HCT116 (cell line): ENCODE data around the gene TCF7L1. TPM values are rescaled to one million over a fixed set of nuclear protein-coding genes. Genes with fewer than 3 reads are reported as not detected.

Source experiments
- ATAC-seq: fragments of 200-7000 bp; cut with Tn5 transposase; 2 replicates; pipeline ENCODE4 v1.9.1; 2020; ENCODE audit warnings: mild to moderate bottlenecking, moderate library complexity
- BruUV-seq: library from RNA; stranded (reverse); fragments of 400-500 nt; replicated peaks from 2 replicates; lab custom pipeline; 2021; lab: Mats Ljungman, UMichigan
- CTCF ChIA-PET: fragments of 300-600 bp; sonication (Branson Sonifier 250); formaldehyde crosslinking; loops from one replicate; lab custom pipeline; 2021; ENCODE audit warnings: antibody characterized with exemption; lab: Charles Lee
- POLR2A ChIA-PET: fragments of 300-600, 350-600 bp; sonication (Branson Sonifier 250); formaldehyde crosslinking; loops from one replicate; lab custom pipeline; 2021; ENCODE audit warnings: antibody characterized with exemption; lab: Charles Lee
- RAD21 ChIA-PET, 2 experiments: fragments of 300-600 bp; sonication (Branson Sonifier 250); formaldehyde crosslinking; loops; one replicate each; lab custom pipeline; 2023; ENCODE audit warnings: low total read pairs in 2 of 2; ENCODE audit not compliant: uncharacterized antibody in 2 of 2, unreplicated experiment in 2 of 2, low non-redundant PET in 1 of 2; lab: Charles Lee
- DNase-seq: peaks from one replicate; pipeline ENCODE4 v3.0.0-alpha.2; 2010; ENCODE audit warnings: low read depth, low spot score
- H2AFZ ChIP-seq: fragments of 200-600 bp; shearing (Covaris generic), sonication (generic); 2 replicates; pipeline ENCODE4 v1.6.1; 2017; ENCODE audit warnings: low read depth, mixed run types, mixed read lengths, antibody characterized with exemption, low read length; ENCODE audit not compliant: poor library complexity, severe bottlenecking
- H3K27ac ChIP-seq: 2 replicates; pipeline ENCODE4 v1.5.1; 2012; ENCODE audit warnings: low read depth, low read length
- H3K27me3 ChIP-seq: fragments of 200-600 bp; sonication (generic); 2 replicates; pipeline ENCODE4 v1.6.1; 2016; ENCODE audit warnings: mixed run types, low read length, mixed read lengths; ENCODE audit not compliant: insufficient read depth
- H3K36me3 ChIP-seq, 2 experiments: fragments of 200-500 bp in 1 of 2; fragments of 200-600 bp in 1 of 2; sonication (Bioruptor generic) in 1 of 2; sonication (generic) in 1 of 2; 2 replicates each; pipeline versions ENCODE4 v1.5.1 to v1.6.1; 2014 to 2016; ENCODE audit warnings: low read length in 2 of 2, inconsistent platforms in 1 of 2, mixed read lengths in 1 of 2, mixed run types in 1 of 2; ENCODE audit not compliant: insufficient read depth in 2 of 2, control insufficient read depth in 1 of 2
- H3K4me1 ChIP-seq, 2 experiments: fragments of 200-600 bp in 1 of 2; sonication (generic) in 1 of 2; 2 replicates each; pipeline versions ENCODE4 v1.5.1 to v1.6.1; 2012 to 2017; ENCODE audit warnings: low read length in 2 of 2, inconsistent platforms in 1 of 2, mild to moderate bottlenecking in 1 of 2, mixed read lengths in 1 of 2, mixed run types in 1 of 2, moderate library complexity in 1 of 2; ENCODE audit not compliant: insufficient read depth in 2 of 2, control insufficient read depth in 1 of 2
- H3K4me2 ChIP-seq: fragments of 200-600 bp; sonication (generic); 2 replicates; pipeline ENCODE4 v1.6.1; 2017; ENCODE audit warnings: mixed run types, low read length, mixed read lengths
- H3K4me3 ChIP-seq, 2 experiments: fragments of 200-600 bp in 1 of 2; sonication (generic) in 1 of 2; replicated peaks in 1 of 2; 2 replicates each; pipeline ENCODE4 v1.5.1; 2011 to 2016; ENCODE audit warnings: low read length in 2 of 2, control low read depth in 1 of 2, low read depth in 1 of 2, mild to moderate bottlenecking in 1 of 2, mixed read lengths in 1 of 2, mixed run types in 1 of 2
- H3K79me2 ChIP-seq: fragments of 200-600 bp; sonication (generic); 2 replicates; pipeline ENCODE4 v1.6.1; 2017; ENCODE audit warnings: mild to moderate bottlenecking, mixed run types, low read length, moderate library complexity, mixed read lengths; ENCODE audit not compliant: insufficient read depth
- H3K9ac ChIP-seq: fragments of 200-600 bp; sonication (generic); 2 replicates; pipeline ENCODE4 v1.6.1; 2016; ENCODE audit warnings: low read length, mixed read lengths
- H3K9me2 ChIP-seq: fragments of 200-600 bp; sonication (generic), shearing (Covaris generic); 2 replicates; pipeline ENCODE4 v1.6.1; 2017; ENCODE audit warnings: mixed run types, mild to moderate bottlenecking, moderate library complexity; ENCODE audit not compliant: insufficient read depth
- H3K9me3 ChIP-seq, 2 experiments: fragments of 200-500 bp in 1 of 2; fragments of 200-600 bp in 1 of 2; sonication (Bioruptor generic) in 1 of 2; sonication (generic) in 1 of 2; 2 replicates each; pipeline ENCODE4 v1.6.1; 2014 to 2017; ENCODE audit warnings: low read length in 2 of 2, mixed read lengths in 2 of 2, inconsistent platforms in 1 of 2, low read depth in 1 of 2, mild to moderate bottlenecking in 1 of 2, mixed run types in 1 of 2, moderate library complexity in 1 of 2; ENCODE audit not compliant: control insufficient read depth in 1 of 2, insufficient read depth in 1 of 2
- H4K20me1 ChIP-seq: fragments of 200-600 bp; sonication (generic), shearing (Covaris generic); 2 replicates; pipeline ENCODE4 v1.6.1; 2017; ENCODE audit warnings: mixed run types, mild to moderate bottlenecking, moderate library complexity; ENCODE audit not compliant: insufficient read depth
- ATF3 ChIP-seq: IDR thresholded peaks from 2 replicates; pipeline ENCODE4 v1.6.1; 2012
- CBX3 ChIP-seq: IDR thresholded peaks from 2 replicates; pipeline ENCODE4 v1.6.1; 2012; ENCODE audit warnings: low read depth
- CEBPB ChIP-seq: IDR thresholded peaks from 2 replicates; pipeline ENCODE4 v1.6.1; 2012; ENCODE audit warnings: low read depth
- EGR1 ChIP-seq: IDR thresholded peaks from 2 replicates; pipeline ENCODE4 v1.6.1; 2012; ENCODE audit warnings: low read depth
- EZH2 ChIP-seq: fragments of 200-600 bp; sonication (generic); IDR thresholded peaks from 2 replicates; pipeline ENCODE4 v1.6.1; 2017; ENCODE audit warnings: antibody characterized with exemption, mixed run types
- EZH2phosphoT487 ChIP-seq: fragments of 200-600 bp; IDR thresholded peaks from 2 replicates; pipeline ENCODE4 v1.6.1; 2018; ENCODE audit warnings: antibody characterized with exemption, borderline replicate concordance
- FOSL1 ChIP-seq: IDR thresholded peaks from 2 replicates; pipeline ENCODE4 v1.6.1; 2012; ENCODE audit warnings: low read depth
- JUND ChIP-seq: IDR thresholded peaks from 2 replicates; pipeline ENCODE4 v1.6.1; 2012
- MAX ChIP-seq: IDR thresholded peaks from 2 replicates; pipeline ENCODE4 v1.6.1; 2012
- POLR2A ChIP-seq: IDR thresholded peaks from 2 replicates; pipeline ENCODE4 v1.7.0; 2011; ENCODE audit warnings: borderline replicate concordance; ENCODE audit not compliant: insufficient read depth, insufficient read length; ENCODE audit errors: extremely low read depth
- POLR2AphosphoS5 ChIP-seq: IDR thresholded peaks from 2 replicates; pipeline ENCODE4 v1.6.1; 2011; ENCODE audit warnings: mild to moderate bottlenecking, low read depth, low read length, moderate library complexity
- REST ChIP-seq: IDR thresholded peaks from 2 replicates; pipeline ENCODE4 v1.6.1; 2012; ENCODE audit warnings: low read depth
- SP1 ChIP-seq: IDR thresholded peaks from 2 replicates; pipeline ENCODE4 v1.6.1; 2012; ENCODE audit warnings: low read depth
- SRF ChIP-seq: IDR thresholded peaks from 2 replicates; pipeline ENCODE4 v1.6.1; 2012; ENCODE audit warnings: low read depth
- YY1 ChIP-seq: IDR thresholded peaks from 2 replicates; pipeline ENCODE4 v1.6.1; 2011; ENCODE audit warnings: low read length, low read depth, moderate library complexity, mild to moderate bottlenecking; ENCODE audit not compliant: insufficient replicate concordance; ENCODE audit errors: extremely low read depth
- ZBTB33 ChIP-seq: IDR thresholded peaks from 2 replicates; pipeline ENCODE4 v1.6.1; 2011; ENCODE audit warnings: mild to moderate bottlenecking, low read length, moderate library complexity; ENCODE audit not compliant: insufficient replicate concordance; ENCODE audit errors: extremely low read depth
- ZFX ChIP-seq: fragments of 450-650 bp; IDR thresholded peaks from 2 replicates; pipeline ENCODE4 v1.6.1; 2017
- ZNF274 ChIP-seq: fragments of 200-500 bp; sonication (Bioruptor generic); IDR thresholded peaks from 2 replicates; pipeline ENCODE4 v1.6.1; 2014; ENCODE audit warnings: mild to moderate bottlenecking, low read depth, low read length, inconsistent platforms
- intact Hi-C: fragments of 100-400 bp; cut with micrococcal nuclease; formaldehyde crosslinking; loops from 2 replicates; pipeline ENCODE4 v1.10.0; 2022
- total RNA-seq: library from RNA; stranded (reverse); gene quantifications from one replicate; pipeline ENCODE4 v1.2.1, GENCODE V29; 2021; ENCODE audit not compliant: unreplicated experiment

Gene TCF7L1
- total RNA-seq, 1 experiment from 2014 or later: 10.3 TPM

GRCh38 chr2:85177031-85177824 lies 44.0 kb downstream of the TCF7L1 start:
- intact Hi-C loops: no loop called here
- Histone ChIP-seq H3K9me3 (no peaks in the 10 kb centered on the region), H2AFZ (no peak overlapping the region), H3K36me3 (no peaks in the 10 kb centered on the region), H3K27ac (no peak overlapping the region), H3K4me2 (no peak overlapping the region), H3K4me1 (no peaks in the 10 kb centered on the region), H3K4me3 (no peak overlapping the region), H4K20me1 (no peaks in the 10 kb centered on the region), H3K79me2 (no peaks in the 10 kb centered on the region), H3K9me2 (no peaks in the 10 kb centered on the region), H3K9ac (no peak overlapping the region), H3K27me3 (no peaks in the 10 kb centered on the region)
- no TSS peak for BruUV-seq
- CTCF ChIA-PET: no interaction called here
- DNase-seq (no peak), ATAC-seq (no peak)
- TF ChIP-seq ZFX: no peak
- no peak for TF ChIP-seq EGR1
- no peak for TF ChIP-seq EZH2
- no peak for TF ChIP-seq ZBTB33
- no peak for TF ChIP-seq ZNF274
- TF ChIP-seq JUND: no peak
- no peak for TF ChIP-seq CEBPB
- TF ChIP-seq POLR2A: no peak
- TF ChIP-seq SP1: no peak
- TF ChIP-seq EZH2phosphoT487: no peak
- no peak for TF ChIP-seq ATF3
- no peak for TF ChIP-seq POLR2AphosphoS5
- TF ChIP-seq FOSL1: no peak
- no peak for TF ChIP-seq REST
- no peak for TF ChIP-seq MAX
- no peak for TF ChIP-seq CBX3
- TF ChIP-seq YY1: no peak
- TF ChIP-seq SRF: no peak
- POLR2A ChIA-PET: no interaction called here
- RAD21 ChIA-PET: no interaction called here
